H1 (cell line): ENCODE measurements around the gene NUTM1. TPM values are rescaled to one million over a fixed set of nuclear protein-coding genes. Genes with fewer than 3 reads are reported as not detected.
A peak's percentile ranks its signal among the peaks of the same experiment; 100 is the strongest.

Experiments
- CTCF ChIA-PET: fragments of 300-600 bp; sonication (Branson Sonifier 250); formaldehyde crosslinking; loops from one replicate; lab custom pipeline; 2021; ENCODE audit not compliant: partially characterized antibody; lab: Charles Lee
- POLR2A ChIA-PET: fragments of 300-600 bp; sonication (Branson Sonifier 250); formaldehyde crosslinking; loops from one replicate; lab custom pipeline; 2021; ENCODE audit warnings: inconsistent platforms; ENCODE audit not compliant: partially characterized antibody; lab: Charles Lee
- DNase-seq, 2 experiments: peaks; one replicate each; pipeline versions ENCODE4 v3.0.0 to v3.0.0-alpha.2; 2010 to 2022; ENCODE audit warnings: low spot score in 2 of 2, low read depth in 1 of 2, mixed read lengths in 1 of 2
- FAIRE-seq: peaks from 2 replicates; lab custom pipeline; 2011; peaks lifted over from hg19 to GRCh38; lab: Jason Lieb, UNC
- H2AFZ ChIP-seq: 2 replicates; pipeline ENCODE4 v1.8.1; 2012; ENCODE audit warnings: low read length, inconsistent platforms
- H2AK5ac ChIP-seq: 2 replicates; pipeline ENCODE4 v1.6.1; 2013; ENCODE audit warnings: low read depth, low read length
- H2BK120ac ChIP-seq: replicated peaks from 2 replicates; pipeline ENCODE3; 2013; ENCODE audit warnings: low read depth, low read length, inconsistent platforms
- H2BK12ac ChIP-seq: 2 replicates; pipeline ENCODE4 v1.6.1; 2013; ENCODE audit warnings: low read depth, low read length
- H2BK15ac ChIP-seq: 2 replicates; pipeline ENCODE4 v1.6.1; 2013; ENCODE audit warnings: low read length
- H2BK20ac ChIP-seq: 2 replicates; pipeline ENCODE4 v1.6.1; 2013; ENCODE audit warnings: low read length
- H2BK5ac ChIP-seq: 2 replicates; pipeline ENCODE4 v1.6.1; 2013; ENCODE audit warnings: low read depth, low read length
- H3K14ac ChIP-seq: 2 replicates; pipeline ENCODE4 v1.6.1; 2013; ENCODE audit warnings: inconsistent platforms; ENCODE audit not compliant: insufficient read length
- H3K18ac ChIP-seq: 2 replicates; pipeline ENCODE4 v1.6.1; 2013; ENCODE audit warnings: low read length; ENCODE audit errors: extremely low read depth
- H3K23ac ChIP-seq: 2 replicates; pipeline ENCODE4 v1.6.1; 2013; ENCODE audit warnings: inconsistent platforms; ENCODE audit not compliant: insufficient read length
- H3K23me2 ChIP-seq: 2 replicates; pipeline ENCODE4 v1.6.1; 2013; ENCODE audit warnings: low read depth, low read length
- H3K27ac ChIP-seq: 2 replicates; pipeline ENCODE4 v1.6.1; 2011; ENCODE audit warnings: low read depth, low read length, inconsistent platforms
- H3K27me3 ChIP-seq, 4 experiments: replicated peaks in 1 of 4; 1 replicate in 1 of 4; 2 replicates in 3 of 4; pipeline versions ENCODE4 v1.6.1 to v1.8.1; 2011 to 2013; ENCODE audit warnings: low read length in 3 of 4, mild to moderate bottlenecking in 3 of 4, inconsistent platforms in 2 of 4, mixed read lengths in 2 of 4, moderate library complexity in 1 of 4; ENCODE audit not compliant: control insufficient read depth in 3 of 4, insufficient read depth in 3 of 4; ENCODE audit errors: extremely low read depth in 1 of 4
- H3K36me3 ChIP-seq, 4 experiments: 2 replicates each; pipeline versions ENCODE4 v1.6.1 to v1.8.1; 2011 to 2013; ENCODE audit warnings: mild to moderate bottlenecking in 4 of 4, low read length in 3 of 4, moderate library complexity in 2 of 4, control low read depth in 1 of 4, inconsistent platforms in 1 of 4; ENCODE audit not compliant: insufficient read depth in 4 of 4, control insufficient read depth in 2 of 4
- H3K4ac ChIP-seq: replicated peaks from 2 replicates; pipeline ENCODE3; 2013; ENCODE audit warnings: low read length, low read depth, mixed read lengths, inconsistent platforms; ENCODE audit not compliant: insufficient read length
- H3K4me1 ChIP-seq, 4 experiments: replicated peaks in 1 of 4; 1 replicate in 1 of 4; 2 replicates in 3 of 4; pipeline versions ENCODE4 v1.6.1 to v1.8.1; 2011 to 2013; ENCODE audit warnings: low read length in 3 of 4, inconsistent platforms in 2 of 4, mixed read lengths in 1 of 4; ENCODE audit not compliant: insufficient read depth in 4 of 4, control insufficient read depth in 3 of 4
- H3K4me2 ChIP-seq, 2 experiments: 2 replicates each; pipeline versions ENCODE4 v1.6.1 to v1.8.1; 2011 to 2013; ENCODE audit warnings: low read depth in 2 of 2, low read length in 2 of 2, control low read depth in 1 of 2, inconsistent platforms in 1 of 2, mild to moderate bottlenecking in 1 of 2; ENCODE audit not compliant: insufficient read depth in 1 of 2
- H3K4me3 ChIP-seq, 4 experiments: fragments of 200-600, 300-600 bp in 1 of 4; sonication (generic), shearing (Covaris generic), sonication (Bioruptor Twin) in 1 of 4; 2 replicates each; pipeline versions ENCODE4 v1.5.1 to v1.8.1; 2011 to 2016; ENCODE audit warnings: low read length in 4 of 4, low read depth in 3 of 4, control low read depth in 2 of 4, inconsistent platforms in 2 of 4, mild to moderate bottlenecking in 2 of 4, mixed read lengths in 1 of 4, moderate library complexity in 1 of 4; ENCODE audit not compliant: insufficient read depth in 2 of 4; ENCODE audit errors: extremely low read depth in 1 of 4
- H3K56ac ChIP-seq: replicated peaks from 2 replicates; pipeline ENCODE3; 2013; ENCODE audit warnings: low read depth, mild to moderate bottlenecking, mixed read lengths, low read length, inconsistent platforms; ENCODE audit not compliant: insufficient read length
- H3K79me1 ChIP-seq: 2 replicates; pipeline ENCODE4 v1.6.1; 2013; ENCODE audit warnings: low read depth, low read length, control low read depth
- H3K79me2 ChIP-seq, 2 experiments: 2 replicates each; pipeline versions ENCODE4 v1.6.1 to v1.8.1; 2012 to 2013; ENCODE audit warnings: low read length in 2 of 2, mild to moderate bottlenecking in 2 of 2, inconsistent platforms in 1 of 2; ENCODE audit not compliant: insufficient read depth in 2 of 2, control insufficient read depth in 1 of 2
- H3K9ac ChIP-seq, 4 experiments: replicated peaks in 1 of 4; 1 replicate in 1 of 4; 2 replicates in 3 of 4; pipeline versions ENCODE4 v1.6.1 to v1.8.1; 2011 to 2013; ENCODE audit warnings: low read depth in 3 of 4, low read length in 3 of 4, control low read depth in 2 of 4, mild to moderate bottlenecking in 2 of 4, moderate library complexity in 2 of 4, inconsistent platforms in 1 of 4; ENCODE audit errors: extremely low read depth in 1 of 4
- H3K9me3 ChIP-seq, 2 experiments: 2 replicates each; pipeline versions ENCODE4 v1.6.1 to v1.8.1; 2012 to 2013; ENCODE audit warnings: mild to moderate bottlenecking in 2 of 2, moderate library complexity in 2 of 2, control low read depth in 1 of 2, inconsistent platforms in 1 of 2, low read depth in 1 of 2, low read length in 1 of 2, mixed read lengths in 1 of 2; ENCODE audit not compliant: insufficient read depth in 2 of 2
- H4K20me1 ChIP-seq, 2 experiments: replicated peaks in 1 of 2; 2 replicates each; pipeline versions ENCODE3 to v1.8.1; 2011 to 2013; ENCODE audit warnings: inconsistent platforms in 2 of 2, low read length in 2 of 2, mild to moderate bottlenecking in 1 of 2; ENCODE audit not compliant: insufficient read depth in 2 of 2, control insufficient read depth in 1 of 2
- H4K5ac ChIP-seq: 2 replicates; pipeline ENCODE4 v1.6.1; 2013; ENCODE audit warnings: low read length, low read depth, mixed read lengths, inconsistent platforms; ENCODE audit not compliant: insufficient read length
- H4K8ac ChIP-seq: 2 replicates; pipeline ENCODE4 v1.8.0; 2013; ENCODE audit warnings: mild to moderate bottlenecking, moderate library complexity, low read length, inconsistent platforms; ENCODE audit not compliant: insufficient read depth; ENCODE audit errors: extremely low read depth
- H4K91ac ChIP-seq: replicated peaks from 2 replicates; pipeline ENCODE3; 2013; ENCODE audit warnings: low read length, mixed read lengths, inconsistent platforms; ENCODE audit not compliant: insufficient read length
- ASH2L ChIP-seq: fragments of 200-600, 300-600 bp; sonication (generic); IDR thresholded peaks from one replicate; pipeline ENCODE4 v1.7.1; 2017; ENCODE audit warnings: low read length
- BRCA1 ChIP-seq: IDR thresholded peaks from 2 replicates; pipeline ENCODE4 v1.6.1; 2012; ENCODE audit warnings: low read depth, low read length, improper control_type of control experiment
- CHD2 ChIP-seq: IDR thresholded peaks from 2 replicates; pipeline ENCODE4 v1.6.1; 2012; ENCODE audit warnings: low read length, improper control_type of control experiment
- EZH2 ChIP-seq: fragments of 200-600 bp; sonication (generic); IDR thresholded peaks from 2 replicates; pipeline ENCODE4 v1.7.1; 2012; ENCODE audit warnings: low read depth, mild to moderate bottlenecking, moderate library complexity, low read length, inconsistent platforms; ENCODE audit not compliant: severe bottlenecking
- HDAC2 ChIP-seq, 2 experiments: fragments of 300-600 bp in 1 of 2; sonication (generic) in 1 of 2; IDR thresholded peaks; 2 replicates each; pipeline ENCODE4 v1.6.1; 2011 to 2012; ENCODE audit warnings: low read depth in 2 of 2, low read length in 2 of 2, mild to moderate bottlenecking in 2 of 2, moderate library complexity in 2 of 2, borderline replicate concordance in 1 of 2, inconsistent platforms in 1 of 2
- RNF2 ChIP-seq: fragments of 200-900, 300-1000 bp; sonication (generic); IDR thresholded peaks from 2 replicates; pipeline ENCODE4 v1.7.1; 2016; ENCODE audit warnings: borderline replicate concordance, low read depth, mild to moderate bottlenecking, antibody characterized with exemption, low read length; ENCODE audit not compliant: poor library complexity, severe bottlenecking; ENCODE audit errors: missing control alignments
- RXRA ChIP-seq: IDR thresholded peaks from 2 replicates; pipeline ENCODE4 v1.6.1; 2011; ENCODE audit warnings: low read depth, mild to moderate bottlenecking, low read length, moderate library complexity; ENCODE audit not compliant: insufficient read depth
- SAP30 ChIP-seq: fragments of 300-600 bp; sonication (generic); IDR thresholded peaks from 2 replicates; pipeline ENCODE4 v1.7.1; 2012; ENCODE audit warnings: low read length, moderate library complexity, mild to moderate bottlenecking, inconsistent platforms; ENCODE audit not compliant: insufficient read depth, insufficient replicate concordance
- SP4 ChIP-seq: IDR thresholded peaks from 2 replicates; pipeline ENCODE4 v1.6.1; 2012; ENCODE audit warnings: low read length, inconsistent platforms
- WGBS, 2 experiments: shearing (Covaris generic) in 1 of 2; methylation state at CpG; one replicate each; pipeline versions ENCODE4 v1.1.6 to v1.1.7; 2013 to 2015; ENCODE audit warnings: low lambda C conversion rate in 2 of 2, mixed read lengths in 2 of 2, inconsistent platforms in 1 of 2, low coverage in 1 of 2, missing lambda C conversion rate in 1 of 2; ENCODE audit not compliant: insufficient replicate concordance in 2 of 2, insufficient coverage in 1 of 2, insufficient read length in 1 of 2; ENCODE audit errors: extremely low coverage in 1 of 2, missing lambda C conversion rate in 1 of 2; 5-methylcytosine and 5-hydroxymethylcytosine counted together
- polyA plus RNA-seq, 7 experiments: library from polyadenylated mRNA; depleted of rRNA in 3 of 7; stranded (reverse) in 5 of 7; unstranded in 2 of 7; fragments of >200 nt in 5 of 7; fragments of 200-250 nt in 2 of 7; gene quantifications; 1 replicate in 5 of 7; 2 replicates in 1 of 7; 4 replicates in 1 of 7; pipeline versions ENCODE4 v1.2.1 to v1.2.3, GENCODE V29; 2011 to 2013; ENCODE audit warnings: missing spikeins in 2 of 7, mixed read lengths in 2 of 7
- total RNA-seq: library from RNA; stranded (reverse); fragmentation: NEBNext Ultra II Directional; extraction: Animal tissue kit (Norgen Biotek cat#: 25700); gene quantifications from 2 replicates; pipeline ENCODE4 v1.2.1, GENCODE V29; 2021

Gene NUTM1
- total and polyA plus RNA-seq, 2 of the 8 experiments (the other 6 are each of a cell fraction or from before 2014, with no cell fraction given), result 0.39 to 0.60 TPM

DNA sequence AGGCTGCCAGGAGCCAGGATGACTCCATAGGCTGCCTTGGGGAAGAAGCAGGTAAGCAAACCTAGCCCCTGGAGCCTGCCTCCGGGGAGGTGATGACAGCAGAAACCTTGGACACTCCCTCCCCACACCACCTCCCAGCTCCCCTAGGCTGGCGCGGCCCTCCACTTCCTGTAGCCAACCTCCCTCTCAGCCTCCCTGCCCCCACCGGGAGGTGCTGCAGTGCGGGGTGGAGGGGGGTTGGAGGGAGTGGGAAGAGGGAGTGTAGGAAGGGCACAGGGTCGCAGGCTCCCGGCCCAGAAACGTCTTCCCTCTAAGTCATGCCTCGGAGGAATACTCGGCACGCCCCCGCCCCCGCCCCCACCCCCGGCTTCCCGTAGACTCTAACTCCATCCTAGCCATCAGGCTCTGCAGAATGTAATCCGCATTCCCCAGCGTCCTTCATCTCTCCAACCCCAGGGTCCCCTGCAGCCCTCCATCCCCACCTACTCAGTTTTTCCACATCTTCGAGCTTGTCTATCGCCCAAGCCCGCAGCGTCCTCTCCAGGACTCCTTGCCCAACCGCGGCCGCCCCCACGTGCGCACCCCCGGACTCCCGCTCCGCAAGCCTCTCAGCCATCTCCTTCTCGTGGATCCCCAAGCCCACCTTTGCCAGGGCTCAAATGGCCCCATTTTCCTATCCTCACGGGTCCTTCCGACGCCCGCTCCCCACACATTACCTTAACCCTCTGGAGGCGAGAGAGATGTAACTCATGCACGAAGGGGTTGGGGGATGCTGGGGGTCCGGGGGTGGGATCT lies 23.4 kb downstream of the NUTM1 start:
- Histone ChIP-seq H3K23ac (no peak overlapping the region), H3K79me1 (peaks cover 14% of the 10 kb centered on the region), H3K23me2 (peaks cover 4% of the 10 kb centered on the region; the same call in 1 of the 2 replicates), H3K4ac (no peak overlapping the region), H4K8ac (peak overlapping the region; percentile 59; the same call in 1 of the 2 replicates), H3K4me1 (peaks cover 5 to 12% (median 7%) of the 10 kb centered on the region in 4 experiments), H4K91ac (peak overlapping the region; percentile 58), H3K4me3 (peak overlapping the region; percentile 71 to 96 (median 84)), H3K27me3 (no peaks in the 10 kb centered on the region), H2BK20ac (no peak overlapping the region), H2AK5ac (no peak overlapping the region), H4K5ac (peak overlapping the region; percentile 61), H2BK15ac (peak overlapping the region; percentile 46; the same call in 1 of the 2 replicates), H3K56ac (peak overlapping the region; percentile 48), H3K27ac (no peak overlapping the region), H2BK120ac (peak overlapping the region; percentile 69), H4K20me1 (peaks cover 7 to 8% of the 10 kb centered on the region in 2 experiments), H2AFZ (peak overlapping the region; percentile 35; the same call in 1 of the 2 replicates), H2BK12ac (peak overlapping the region; percentile 39; the same call in 1 of the 2 replicates), H3K9ac (peak overlapping the region in 3 of 4 experiments; percentile 51 to 62 (median 56); a peak in 5 of 7 replicates), H3K18ac (peak overlapping the region; percentile 93), H3K4me2 (peak overlapping the region; percentile 26 to 93), H2BK5ac (peak overlapping the region; percentile 93; the same call in 1 of the 2 replicates), H3K79me2 (peaks cover 4 to 21% of the 10 kb centered on the region in 2 experiments; a peak in 3 of 4 replicates), H3K36me3 (peaks cover 0 to 13% (median 4%) of the 10 kb centered on the region in 4 experiments; a peak in 4 of 8 replicates), H3K14ac (no peak overlapping the region), H3K9me3 (no peaks in the 10 kb centered on the region)
- DNase-seq (peak; percentile 78 to 82), FAIRE-seq (no peak)
- 1% methylated on average over 25 of the region's 37 CpGs; no CpG with 5 or more reads in 1 of the 2 experiments for WGBS, 2 experiments
- ChIA-PET CTCF (interaction anchor here (0.6 to 2.8 kb wide), 11 partner anchors 9 to 272 kb away, joined by 3 to 29 read pairs (median 4); partner anchors contain the start of genes GOLGA8B, NOP10, NUTM1 and SLC12A6), POLR2A (interaction anchor here (1.0 to 4.2 kb wide), 10 partner anchors 9 to 265 kb away, joined by 3 to 35 read pairs (median 8); partner anchors contain the start of genes EMC4, EMC7, KATNBL1 and NOP10)
- TF ChIP-seq CHD2, result no peak; the same call in 1 of the 2 replicates
- no peak for TF ChIP-seq RNF2
- no peak for TF ChIP-seq RXRA
- peak; percentile 76 for TF ChIP-seq SAP30
- TF ChIP-seq EZH2, result no peak
- TF ChIP-seq HDAC2 (IDR thresholded peaks at IDR 0.05; ENCODE audit: borderline replicate concordance in 1 of 2, low read depth in 2 of 2, low read length in 2 of 2), result peak in 1 of 2 experiments; percentile 86; a peak in 2 of 4 replicates
- TF ChIP-seq SP4, result no peak
- peak; percentile 42 for TF ChIP-seq ASH2L
- no peak for TF ChIP-seq BRCA1
